Fibroblast of lung (primary cell): Measurements from ENCODE around the gene R3HDM4.

Experiments
- CTCF ChIP-seq, 2 donors: IDR thresholded peaks in 1 of 2; conservative IDR thresholded peaks in 1 of 2; 1 replicate in 1 of 2; 2 replicates in 1 of 2; pipeline ENCODE4 v1.5.1; 2011 to 2012; ENCODE audit warnings: low read length in 2 of 2, control low read depth in 1 of 2, inconsistent platforms in 1 of 2, low read depth in 1 of 2, mild to moderate bottlenecking in 1 of 2
- EZH2 ChIP-seq: IDR thresholded peaks from 2 replicates; pipeline ENCODE4 v1.5.1; 2012; ENCODE audit warnings: low read length, control low read depth, mild to moderate bottlenecking; ENCODE audit errors: missing control alignments

DNA sequence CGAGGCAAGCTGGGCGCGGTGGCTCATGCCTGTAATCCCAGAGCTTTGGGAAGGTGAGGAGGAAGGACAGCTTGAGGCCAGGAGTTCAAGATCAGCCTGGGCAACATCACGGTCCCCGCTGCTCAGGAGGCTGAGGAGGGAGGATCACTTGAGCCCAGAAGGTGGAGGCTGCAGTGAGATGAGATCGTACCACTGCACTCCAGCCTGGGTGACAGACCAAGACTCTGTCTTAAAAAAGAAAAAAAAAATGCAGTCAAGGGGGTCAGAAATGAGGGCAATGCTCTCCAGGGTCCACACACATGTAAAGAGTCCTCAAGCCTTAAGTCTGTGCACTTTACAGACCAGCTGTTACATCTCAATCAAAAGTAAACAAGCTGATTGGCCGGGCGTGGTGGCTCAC lies 8.5 kb downstream of the R3HDM4 start:
- TF ChIP-seq CTCF (conservative IDR thresholded peaks at IDR 0.05 in 1 of 2, IDR thresholded peaks at IDR 0.05 in 1 of 2; ENCODE audit: low read depth in 1 of 2, low read length in 2 of 2) (no peak), EZH2 (no peak)
